H9 (cell line): ENCODE data around the gene CAB39L. TPM values are rescaled to one million over a fixed set of nuclear protein-coding genes. Genes with fewer than 3 reads are reported as not detected.

Source experiments
- DNase-seq: peaks from one replicate; pipeline ENCODE4 v3.0.0-alpha.2; 2017
- H2AFZ ChIP-seq: one replicate; pipeline ENCODE4 v1.6.1; 2013; ENCODE audit warnings: mild to moderate bottlenecking, low read length, control low read depth, moderate library complexity
- H2AK5ac ChIP-seq: 2 replicates; pipeline ENCODE4 v1.6.1; 2013; ENCODE audit warnings: low read length, control low read depth, mixed read lengths; ENCODE audit not compliant: insufficient read length
- H2BK120ac ChIP-seq: one replicate; pipeline ENCODE4 v1.6.1; 2013; ENCODE audit warnings: low read depth, mild to moderate bottlenecking, low read length, control low read depth, inconsistent platforms; ENCODE audit not compliant: poor library complexity, severe bottlenecking
- H2BK12ac ChIP-seq: 2 replicates; pipeline ENCODE4 v1.6.1; 2013; ENCODE audit warnings: low read length, control low read depth, mixed read lengths, low read depth; ENCODE audit not compliant: insufficient read length
- H2BK15ac ChIP-seq: 2 replicates; pipeline ENCODE4 v1.6.1; 2013; ENCODE audit warnings: low read depth, low read length, control low read depth
- H2BK20ac ChIP-seq: one replicate; pipeline ENCODE4 v1.6.1; 2013; ENCODE audit warnings: low read depth, mild to moderate bottlenecking, low read length, control low read depth, inconsistent platforms; ENCODE audit not compliant: poor library complexity, severe bottlenecking
- H2BK5ac ChIP-seq: 2 replicates; pipeline ENCODE4 v1.6.1; 2013; ENCODE audit warnings: low read length, control low read depth, mixed read lengths; ENCODE audit not compliant: insufficient read length
- H3K14ac ChIP-seq: 2 replicates; pipeline ENCODE4 v1.6.1; 2013; ENCODE audit warnings: low read length, control low read depth; ENCODE audit not compliant: insufficient read depth
- H3K18ac ChIP-seq: 2 replicates; pipeline ENCODE4 v1.6.1; 2013; ENCODE audit warnings: low read depth, mild to moderate bottlenecking, mixed read lengths, low read length, control low read depth; ENCODE audit not compliant: insufficient read length
- H3K23ac ChIP-seq: 2 replicates; pipeline ENCODE4 v1.6.1; 2013; ENCODE audit warnings: low read length, control low read depth, mixed read lengths, low read depth; ENCODE audit not compliant: insufficient read length
- H3K23me2 ChIP-seq: 2 replicates; pipeline ENCODE4 v1.6.1; 2013; ENCODE audit warnings: low read depth, mild to moderate bottlenecking, mixed read lengths, low read length, control low read depth; ENCODE audit not compliant: insufficient read length, poor library complexity, severe bottlenecking
- H3K27ac ChIP-seq: 2 replicates; pipeline ENCODE4 v1.5.1; 2013; ENCODE audit warnings: low read length, control low read depth, mixed read lengths, low read depth; ENCODE audit not compliant: insufficient read length
- H3K27me3 ChIP-seq: 2 replicates; pipeline ENCODE4 v1.6.1; 2013; ENCODE audit warnings: low read length, control low read depth, inconsistent platforms; ENCODE audit not compliant: insufficient read depth
- H3K4ac ChIP-seq: 2 replicates; pipeline ENCODE4 v1.6.1; 2013; ENCODE audit warnings: low read depth, mild to moderate bottlenecking, control low read depth, inconsistent platforms, low read length, moderate library complexity
- H3K4me1 ChIP-seq: 2 replicates; pipeline ENCODE4 v1.6.1; 2013; ENCODE audit warnings: low read length, control low read depth, inconsistent platforms; ENCODE audit not compliant: insufficient read depth
- H3K4me2 ChIP-seq: 2 replicates; pipeline ENCODE4 v1.6.1; 2013; ENCODE audit warnings: low read length, control low read depth, mixed read lengths; ENCODE audit not compliant: insufficient read length, insufficient read depth
- H3K56ac ChIP-seq: 2 replicates; pipeline ENCODE4 v1.6.1; 2013; ENCODE audit warnings: low read depth, mild to moderate bottlenecking, mixed read lengths, low read length, control low read depth; ENCODE audit not compliant: insufficient read length
- H3K79me1 ChIP-seq: 2 replicates; pipeline ENCODE4 v1.6.1; 2013; ENCODE audit warnings: low read depth, mild to moderate bottlenecking, moderate library complexity, low read length, control low read depth, inconsistent platforms; ENCODE audit not compliant: insufficient read depth, poor library complexity, severe bottlenecking
- H3K79me2 ChIP-seq: 2 replicates; pipeline ENCODE4 v1.6.1; 2013; ENCODE audit warnings: low read length, control low read depth, inconsistent platforms; ENCODE audit not compliant: insufficient read depth
- H3K9ac ChIP-seq: 2 replicates; pipeline ENCODE4 v1.6.1; 2013; ENCODE audit warnings: low read length, control low read depth, mixed read lengths; ENCODE audit not compliant: insufficient read length; ENCODE audit errors: extremely low read depth
- H3K9me3 ChIP-seq: one replicate; pipeline ENCODE4 v1.6.1; 2013; ENCODE audit warnings: low read depth, low read length, inconsistent platforms; ENCODE audit not compliant: control insufficient read depth
- H3T11ph ChIP-seq: one replicate; pipeline ENCODE4 v1.6.1; 2013; ENCODE audit warnings: mild to moderate bottlenecking, low read length, control low read depth, inconsistent platforms
- H4K20me1 ChIP-seq: one replicate; pipeline ENCODE4 v1.6.1; 2013; ENCODE audit not compliant: control insufficient read depth, insufficient read length, insufficient read depth
- H4K5ac ChIP-seq: 2 replicates; pipeline ENCODE4 v1.6.1; 2013; ENCODE audit warnings: low read depth, mild to moderate bottlenecking, mixed read lengths, low read length, control low read depth; ENCODE audit not compliant: insufficient read length
- H4K8ac ChIP-seq: replicated peaks from 2 replicates; pipeline ENCODE4 v1.6.1; 2013; ENCODE audit warnings: low read length, control low read depth, mixed read lengths, low read depth; ENCODE audit not compliant: insufficient read length
- H4K91ac ChIP-seq: 2 replicates; pipeline ENCODE4 v1.6.1; 2013; ENCODE audit warnings: low read depth, mild to moderate bottlenecking, moderate library complexity, mixed read lengths, low read length, control low read depth; ENCODE audit not compliant: insufficient read length
- H3K27ac Mint-ChIP-seq, 3 experiments: 2 replicates in 2 of 3; 3 replicates in 1 of 3; pipeline ENCODE4 v1.8.0; 2020 to 2021; ENCODE audit warnings: mixed read lengths in 3 of 3, mild to moderate bottlenecking in 1 of 3, moderate library complexity in 1 of 3
- H3K27me3 Mint-ChIP-seq: 2 replicates; pipeline ENCODE4 v1.8.0; 2021; ENCODE audit warnings: low read depth, mild to moderate bottlenecking, moderate library complexity, mixed read lengths
- H3K36me3 Mint-ChIP-seq, 3 experiments: 2 replicates in 2 of 3; 3 replicates in 1 of 3; pipeline ENCODE4 v1.8.0; 2020 to 2021; ENCODE audit warnings: low read depth in 3 of 3, mixed read lengths in 3 of 3; ENCODE audit not compliant: insufficient read depth in 1 of 3
- H3K4me1 Mint-ChIP-seq, 2 experiments: 2 replicates each; pipeline ENCODE4 v1.8.0; 2020; ENCODE audit warnings: mixed read lengths in 2 of 2
- H3K4me3 Mint-ChIP-seq, 2 experiments: 2 replicates in 1 of 2; 3 replicates in 1 of 2; pipeline ENCODE4 v1.8.0; 2020 to 2021; ENCODE audit warnings: mild to moderate bottlenecking in 2 of 2, mixed read lengths in 2 of 2, moderate library complexity in 1 of 2
- H3K9me3 Mint-ChIP-seq, 2 experiments: 2 replicates in 1 of 2; 3 replicates in 1 of 2; pipeline ENCODE4 v1.8.0; 2020; ENCODE audit warnings: mild to moderate bottlenecking in 2 of 2, mixed read lengths in 2 of 2, moderate library complexity in 1 of 2
- WGBS: extraction: QIAGEN DNeasy Blood & Tissue Kit; methylation state at CpG from one replicate; pipeline ENCODE4 v1.1.7; 2013; ENCODE audit warnings: missing lambda C conversion rate, low lambda C conversion rate, mixed read lengths; ENCODE audit not compliant: insufficient read length; ENCODE audit errors: extremely low coverage; 5-methylcytosine and 5-hydroxymethylcytosine counted together
- total RNA-seq: library from RNA; stranded (reverse); gene quantifications from 2 replicates; pipeline ENCODE4 v1.2.1, GENCODE V29; 2021
- TF ChIP-seq, protein P1 (sequence below): fragments of 200-600 bp; sonication (generic); conservative IDR thresholded peaks from 3 replicates; pipeline ENCODE4 v1.8.0; 2021; ENCODE audit warnings: antibody characterized with exemption, mild to moderate bottlenecking

Gene CAB39L
- total RNA-seq, 1 experiment from 2014 or later = 6.0 TPM

DNA sequence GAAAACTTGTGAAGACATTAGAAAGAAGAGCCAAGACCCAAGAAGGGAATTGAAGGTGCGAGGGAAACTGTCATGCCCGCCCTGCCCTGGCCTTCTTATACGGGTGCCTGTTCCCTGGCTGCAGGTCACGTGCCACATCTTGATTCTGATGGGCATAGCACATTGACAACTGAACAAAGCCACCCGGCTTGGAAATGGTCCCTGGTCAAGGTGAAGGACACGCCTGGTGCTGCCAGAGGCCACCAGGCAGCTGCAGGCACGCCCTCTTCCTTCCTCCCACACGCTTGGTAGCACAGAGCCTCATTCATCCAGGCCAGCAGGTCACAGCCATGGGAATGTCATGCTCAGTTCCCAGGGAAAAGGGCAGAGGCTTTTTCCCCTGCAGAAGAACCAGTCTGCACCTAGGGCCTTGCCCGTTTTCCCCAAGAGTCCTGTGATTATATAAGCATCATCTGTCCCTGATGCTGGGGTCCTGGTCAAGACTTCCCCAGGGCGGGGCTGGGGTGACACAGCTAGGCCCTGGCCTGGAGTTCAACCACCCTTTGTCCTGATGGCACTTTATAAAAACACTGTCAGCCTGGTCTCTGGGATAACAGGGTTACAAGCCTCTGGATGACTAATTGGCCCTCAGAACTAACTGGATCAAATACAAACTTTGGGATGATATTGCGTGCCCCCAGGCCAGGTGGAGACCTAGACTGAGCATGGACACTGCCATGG lies 140.2 kb downstream of the CAB39L start:
- H3K9me3 Mint-ChIP-seq = no peaks in the 10 kb centered on the region
- TF ChIP-seq, protein P1, sequence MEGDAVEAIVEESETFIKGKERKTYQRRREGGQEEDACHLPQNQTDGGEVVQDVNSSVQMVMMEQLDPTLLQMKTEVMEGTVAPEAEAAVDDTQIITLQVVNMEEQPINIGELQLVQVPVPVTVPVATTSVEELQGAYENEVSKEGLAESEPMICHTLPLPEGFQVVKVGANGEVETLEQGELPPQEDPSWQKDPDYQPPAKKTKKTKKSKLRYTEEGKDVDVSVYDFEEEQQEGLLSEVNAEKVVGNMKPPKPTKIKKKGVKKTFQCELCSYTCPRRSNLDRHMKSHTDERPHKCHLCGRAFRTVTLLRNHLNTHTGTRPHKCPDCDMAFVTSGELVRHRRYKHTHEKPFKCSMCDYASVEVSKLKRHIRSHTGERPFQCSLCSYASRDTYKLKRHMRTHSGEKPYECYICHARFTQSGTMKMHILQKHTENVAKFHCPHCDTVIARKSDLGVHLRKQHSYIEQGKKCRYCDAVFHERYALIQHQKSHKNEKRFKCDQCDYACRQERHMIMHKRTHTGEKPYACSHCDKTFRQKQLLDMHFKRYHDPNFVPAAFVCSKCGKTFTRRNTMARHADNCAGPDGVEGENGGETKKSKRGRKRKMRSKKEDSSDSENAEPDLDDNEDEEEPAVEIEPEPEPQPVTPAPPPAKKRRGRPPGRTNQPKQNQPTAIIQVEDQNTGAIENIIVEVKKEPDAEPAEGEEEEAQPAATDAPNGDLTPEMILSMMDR = no peak
- Histone ChIP-seq H4K91ac (no peak overlapping the region), H3K23ac (no peak overlapping the region), H2BK15ac (no peak overlapping the region), H3K56ac (no peak overlapping the region), H2BK120ac (no peak overlapping the region), H3K9ac (no peak overlapping the region), H4K20me1 (no peaks in the 10 kb centered on the region), H4K5ac (no peak overlapping the region), H2AK5ac (no peak overlapping the region), H2BK12ac (no peak overlapping the region), H2BK5ac (no peak overlapping the region), H3K27ac (no peak overlapping the region), H3K18ac (no peak overlapping the region), H2AFZ (no peak overlapping the region), H2BK20ac (no peak overlapping the region), H3K9me3 (no peaks in the 10 kb centered on the region), H3K79me2 (no peaks in the 10 kb centered on the region), H3K79me1 (no peaks in the 10 kb centered on the region), H3K23me2 (no peaks in the 10 kb centered on the region), H3K14ac (no peak overlapping the region), H3K4me2 (no peak overlapping the region), H4K8ac (no peak overlapping the region), H3K4me1 (no peaks in the 10 kb centered on the region), H3K27me3 (no peaks in the 10 kb centered on the region), H3K4ac (no peak overlapping the region), H3T11ph (no peak overlapping the region)
- no peaks in the 10 kb centered on the region for H3K36me3 Mint-ChIP-seq
- WGBS = no CpG with 5 or more reads among the region's 11 CpGs
- no peak overlapping the region for H3K4me3 Mint-ChIP-seq
- H3K27ac Mint-ChIP-seq = no peak overlapping the region
- H3K27me3 Mint-ChIP-seq = no peaks in the 10 kb centered on the region
- peaks cover 14 to 35% of the 10 kb centered on the region in 2 experiments for H3K4me1 Mint-ChIP-seq
- no peak for DNase-seq
